ENCODE results near the gene CD82. TPM values are rescaled to one million over a fixed set of nuclear protein-coding genes. Genes with fewer than 3 reads are reported as not detected.

CD82 gene
- polyA plus RNA-seq, 1 of the 3 experiments (the other 2 are of a cell fraction) = 39.2 TPM

- POLR2A ChIA-PET = no interaction called here
Observed at GRCh38 chr11:44551456-44552139, 13.9 kb upstream of the CD82 start.

More at GRCh38 chr11:44551456-44552139, 13.9 kb upstream of the CD82 start:
- no peaks in the 10 kb centered on the region for H4K20me1 ChIP-seq (ENCODE audit: insufficient read depth)
- H3K36me3 ChIP-seq (replicated peaks in 1 of 2; ENCODE audit: control insufficient read depth in 1 of 2, insufficient read depth in 2 of 2, low read length in 1 of 2) = no peaks in the 10 kb centered on the region
- no peaks in the 10 kb centered on the region for H3K4me1 ChIP-seq (ENCODE audit: control insufficient read depth in 1 of 2, insufficient read depth in 2 of 2, low read depth in 1 of 2, low read length in 1 of 2)
- WGBS (ENCODE audit: low lambda C conversion rate) = 73% methylated on average over 4 of the region's 4 CpGs
- TF ChIP-seq FOXM1 (IDR thresholded peaks at IDR 0.05; ENCODE audit: low read depth) (no peak), YY1 (IDR thresholded peaks at IDR 0.05; ENCODE audit: low read depth) (no peak), GATA2 (CRISPR knock-in tag; IDR thresholded peaks at IDR 0.05) (no peak), RCOR1 (IDR thresholded peaks at IDR 0.05; ENCODE audit: low read length) (no peak), MXI1 (IDR thresholded peaks at IDR 0.05; ENCODE audit: low read depth, low read length) (no peak), CTCF (IDR thresholded peaks at IDR 0.05) (no peak), NFIC (IDR thresholded peaks at IDR 0.05; ENCODE audit: borderline replicate concordance) (no peak), RXRA (IDR thresholded peaks at IDR 0.05; ENCODE audit: borderline replicate concordance, low read depth) (no peak), GABPA (IDR thresholded peaks at IDR 0.05; ENCODE audit: low read depth) (no peak), EZH2phosphoT487 (IDR thresholded peaks at IDR 0.05; ENCODE audit: borderline replicate concordance, low read depth) (no peak), USF2 (IDR thresholded peaks at IDR 0.05; ENCODE audit: borderline replicate concordance, low read depth, low read length) (no peak), IRF3 (IDR thresholded peaks at IDR 0.05; ENCODE audit: low read depth, low read length) (no peak), RAD21 (IDR thresholded peaks at IDR 0.05; ENCODE audit: low read length) (no peak), TEAD4 (IDR thresholded peaks at IDR 0.05; ENCODE audit: borderline replicate concordance, insufficient read depth) (no peak), EP300 (IDR thresholded peaks at IDR 0.05; ENCODE audit: borderline replicate concordance in 1 of 2, low read depth in 1 of 2, low read length in 1 of 2) (no peak), SMC3 (IDR thresholded peaks at IDR 0.05; ENCODE audit: low read depth, low read length) (no peak), MAX (IDR thresholded peaks at IDR 0.05; ENCODE audit: low read depth) (no peak), RFX5 (IDR thresholded peaks at IDR 0.05; ENCODE audit: low read length) (no peak)
- TF ChIP-seq, protein P1, sequence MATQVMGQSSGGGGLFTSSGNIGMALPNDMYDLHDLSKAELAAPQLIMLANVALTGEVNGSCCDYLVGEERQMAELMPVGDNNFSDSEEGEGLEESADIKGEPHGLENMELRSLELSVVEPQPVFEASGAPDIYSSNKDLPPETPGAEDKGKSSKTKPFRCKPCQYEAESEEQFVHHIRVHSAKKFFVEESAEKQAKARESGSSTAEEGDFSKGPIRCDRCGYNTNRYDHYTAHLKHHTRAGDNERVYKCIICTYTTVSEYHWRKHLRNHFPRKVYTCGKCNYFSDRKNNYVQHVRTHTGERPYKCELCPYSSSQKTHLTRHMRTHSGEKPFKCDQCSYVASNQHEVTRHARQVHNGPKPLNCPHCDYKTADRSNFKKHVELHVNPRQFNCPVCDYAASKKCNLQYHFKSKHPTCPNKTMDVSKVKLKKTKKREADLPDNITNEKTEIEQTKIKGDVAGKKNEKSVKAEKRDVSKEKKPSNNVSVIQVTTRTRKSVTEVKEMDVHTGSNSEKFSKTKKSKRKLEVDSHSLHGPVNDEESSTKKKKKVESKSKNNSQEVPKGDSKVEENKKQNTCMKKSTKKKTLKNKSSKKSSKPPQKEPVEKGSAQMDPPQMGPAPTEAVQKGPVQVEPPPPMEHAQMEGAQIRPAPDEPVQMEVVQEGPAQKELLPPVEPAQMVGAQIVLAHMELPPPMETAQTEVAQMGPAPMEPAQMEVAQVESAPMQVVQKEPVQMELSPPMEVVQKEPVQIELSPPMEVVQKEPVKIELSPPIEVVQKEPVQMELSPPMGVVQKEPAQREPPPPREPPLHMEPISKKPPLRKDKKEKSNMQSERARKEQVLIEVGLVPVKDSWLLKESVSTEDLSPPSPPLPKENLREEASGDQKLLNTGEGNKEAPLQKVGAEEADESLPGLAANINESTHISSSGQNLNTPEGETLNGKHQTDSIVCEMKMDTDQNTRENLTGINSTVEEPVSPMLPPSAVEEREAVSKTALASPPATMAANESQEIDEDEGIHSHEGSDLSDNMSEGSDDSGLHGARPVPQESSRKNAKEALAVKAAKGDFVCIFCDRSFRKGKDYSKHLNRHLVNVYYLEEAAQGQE (IDR thresholded peaks at IDR 0.05; ENCODE audit: low read depth, low read length) = no peak
- TF ChIP-seq, protein P2, sequence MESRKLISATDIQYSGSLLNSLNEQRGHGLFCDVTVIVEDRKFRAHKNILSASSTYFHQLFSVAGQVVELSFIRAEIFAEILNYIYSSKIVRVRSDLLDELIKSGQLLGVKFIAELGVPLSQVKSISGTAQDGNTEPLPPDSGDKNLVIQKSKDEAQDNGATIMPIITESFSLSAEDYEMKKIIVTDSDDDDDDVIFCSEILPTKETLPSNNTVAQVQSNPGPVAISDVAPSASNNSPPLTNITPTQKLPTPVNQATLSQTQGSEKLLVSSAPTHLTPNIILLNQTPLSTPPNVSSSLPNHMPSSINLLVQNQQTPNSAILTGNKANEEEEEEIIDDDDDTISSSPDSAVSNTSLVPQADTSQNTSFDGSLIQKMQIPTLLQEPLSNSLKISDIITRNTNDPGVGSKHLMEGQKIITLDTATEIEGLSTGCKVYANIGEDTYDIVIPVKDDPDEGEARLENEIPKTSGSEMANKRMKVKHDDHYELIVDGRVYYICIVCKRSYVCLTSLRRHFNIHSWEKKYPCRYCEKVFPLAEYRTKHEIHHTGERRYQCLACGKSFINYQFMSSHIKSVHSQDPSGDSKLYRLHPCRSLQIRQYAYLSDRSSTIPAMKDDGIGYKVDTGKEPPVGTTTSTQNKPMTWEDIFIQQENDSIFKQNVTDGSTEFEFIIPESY (IDR thresholded peaks at IDR 0.05; ENCODE audit: borderline replicate concordance, low read depth) = no peak
- no peak overlapping the region for H3K9ac ChIP-seq
- DNase-seq = no peak
- no peaks in the 10 kb centered on the region for H3K27me3 ChIP-seq (ENCODE audit: insufficient read depth)
- H2AFZ ChIP-seq (ENCODE audit: low read depth) = no peak overlapping the region
- H3K79me2 ChIP-seq (ENCODE audit: insufficient read depth) = no peaks in the 10 kb centered on the region
- H3K27ac ChIP-seq (ENCODE audit: low read depth in 2 of 2, low read length in 1 of 2) = no peak overlapping the region
- no peaks in the 10 kb centered on the region for H3K9me2 ChIP-seq
- H3F3A ChIP-seq (replicated peaks; ENCODE audit: insufficient read depth) = no peaks in the 10 kb centered on the region
- no peak overlapping the region for H3K4me2 ChIP-seq
- H3K9me3 ChIP-seq = no peaks in the 10 kb centered on the region
- CTCF ChIA-PET = interaction anchor here (1.7 to 2.2 kb wide), 3 partner anchors 65 to 266 kb away, joined by 5 to 24 read pairs (median 5); no protein-coding TSS in a partner anchor
- no peak overlapping the region for H3K4me3 ChIP-seq (ENCODE audit: low read depth in 2 of 2, low read length in 1 of 2)
